Activated naive CD8-positive, alpha-beta T cell treated with anti-CD3 and anti-CD28 coated beads, Interleukin-2, amount 50 U/mL, for 24 hours (primary cell): Measurements from ENCODE around the gene ITIH3.

Experiments
- ATAC-seq: fragments of 150-1000 bp; cut with Tn5 transposase; one replicate; pipeline ENCODE4 v1.10.0; 2021
- DNase-seq: peaks from one replicate; pipeline ENCODE4 v3.0.0; 2021
- H3K27ac Mint-ChIP-seq: one replicate; pipeline ENCODE4 v1.8.0; 2021; ENCODE audit warnings: mild to moderate bottlenecking, mixed read lengths
- H3K27me3 Mint-ChIP-seq: one replicate; pipeline ENCODE4 v1.8.0; 2021; ENCODE audit warnings: mixed read lengths
- H3K36me3 Mint-ChIP-seq: one replicate; pipeline ENCODE4 v1.8.0; 2021; ENCODE audit warnings: low read depth, mixed read lengths
- H3K4me1 Mint-ChIP-seq: one replicate; pipeline ENCODE4 v1.8.0; 2021; ENCODE audit warnings: mixed read lengths
- H3K4me3 Mint-ChIP-seq: one replicate; pipeline ENCODE4 v1.8.0; 2021; ENCODE audit warnings: mild to moderate bottlenecking, moderate library complexity, mixed read lengths
- H3K9me3 Mint-ChIP-seq: one replicate; pipeline ENCODE4 v1.8.0; 2021; ENCODE audit warnings: mixed read lengths

Gene ITIH3

DNA sequence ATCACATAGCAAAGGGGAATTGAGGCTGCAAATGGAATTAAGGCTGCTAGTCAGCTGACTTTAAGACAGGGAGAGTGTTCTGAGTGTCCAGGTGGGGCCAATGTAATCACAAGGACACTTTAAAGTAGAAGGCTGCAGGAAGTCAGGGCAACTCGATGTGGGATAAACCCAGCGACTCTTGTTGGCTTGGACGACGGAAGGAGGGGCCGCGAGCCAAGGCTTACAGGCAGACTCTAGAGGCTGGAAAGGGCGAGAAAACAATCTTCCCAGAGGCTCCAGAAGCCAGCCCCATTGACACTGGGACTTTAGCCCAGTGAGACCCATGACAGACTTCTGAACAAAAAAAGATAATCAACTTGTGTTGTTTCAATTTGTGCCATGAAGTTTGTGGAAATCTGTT, 53.1 kb downstream of the ITIH3 start:
- DNase-seq (no peak), ATAC-seq (no peak)
- peaks cover 1% of the 10 kb centered on the region for H3K36me3 Mint-ChIP-seq
- H3K27ac Mint-ChIP-seq = no peak overlapping the region
- no peaks in the 10 kb centered on the region for H3K27me3 Mint-ChIP-seq
- no peaks in the 10 kb centered on the region for H3K9me3 Mint-ChIP-seq
- H3K4me3 Mint-ChIP-seq = no peak overlapping the region
- H3K4me1 Mint-ChIP-seq = no peaks in the 10 kb centered on the region

DNA sequence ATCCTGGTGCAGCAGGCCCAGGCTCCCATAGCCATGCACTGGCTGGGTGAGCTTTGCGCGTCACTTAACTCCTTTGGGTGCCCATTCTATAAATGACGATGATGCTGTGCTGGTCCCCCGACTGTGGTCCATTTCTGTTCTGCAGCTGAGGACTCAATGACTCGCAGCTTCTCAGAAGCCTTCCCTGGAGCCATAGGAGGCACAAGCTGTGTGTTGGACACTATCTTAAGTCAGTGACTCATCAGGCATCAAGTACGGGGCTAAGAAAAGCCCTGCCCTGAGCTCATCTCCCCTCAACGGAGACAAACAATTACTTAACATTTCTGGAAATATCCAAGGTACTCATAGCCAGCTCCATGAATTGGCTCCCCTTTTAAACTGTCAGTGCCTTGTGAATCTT, 54.0 kb downstream of the ITIH3 start:
- H3K36me3 Mint-ChIP-seq = peaks cover 1% of the 10 kb centered on the region
- H3K27me3 Mint-ChIP-seq = no peaks in the 10 kb centered on the region
- ATAC-seq = no peak
- no peak overlapping the region for H3K4me3 Mint-ChIP-seq
- no peak for DNase-seq
- H3K4me1 Mint-ChIP-seq = no peaks in the 10 kb centered on the region
- H3K9me3 Mint-ChIP-seq = no peaks in the 10 kb centered on the region
- H3K27ac Mint-ChIP-seq = no peak overlapping the region

DNA sequence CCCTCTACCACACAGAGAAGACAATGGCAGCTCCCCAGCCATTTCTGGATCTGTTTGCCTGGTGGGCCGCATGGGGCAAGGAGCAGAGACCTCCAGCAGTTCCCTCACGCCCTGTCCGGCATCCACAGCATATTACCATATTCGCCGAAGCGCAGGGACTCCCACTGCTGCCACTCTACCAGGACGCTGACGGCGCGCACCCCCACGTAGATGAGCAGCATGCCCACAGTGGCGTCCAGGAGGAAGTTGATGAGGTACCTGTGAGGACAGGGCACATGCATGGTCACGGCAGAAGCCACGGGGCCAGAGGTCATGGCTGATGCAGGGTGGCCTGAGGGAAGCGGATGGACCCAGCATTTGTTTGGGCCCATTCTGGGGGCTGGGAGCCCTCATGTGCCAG, 55.1 kb downstream of the ITIH3 start:
- no peaks in the 10 kb centered on the region for H3K9me3 Mint-ChIP-seq
- no peak for DNase-seq
- no peaks in the 10 kb centered on the region for H3K4me1 Mint-ChIP-seq
- H3K27me3 Mint-ChIP-seq = no peaks in the 10 kb centered on the region
- ATAC-seq = no peak
- H3K36me3 Mint-ChIP-seq = no peaks in the 10 kb centered on the region
- H3K27ac Mint-ChIP-seq = no peak overlapping the region
- H3K4me3 Mint-ChIP-seq = no peak overlapping the region

DNA sequence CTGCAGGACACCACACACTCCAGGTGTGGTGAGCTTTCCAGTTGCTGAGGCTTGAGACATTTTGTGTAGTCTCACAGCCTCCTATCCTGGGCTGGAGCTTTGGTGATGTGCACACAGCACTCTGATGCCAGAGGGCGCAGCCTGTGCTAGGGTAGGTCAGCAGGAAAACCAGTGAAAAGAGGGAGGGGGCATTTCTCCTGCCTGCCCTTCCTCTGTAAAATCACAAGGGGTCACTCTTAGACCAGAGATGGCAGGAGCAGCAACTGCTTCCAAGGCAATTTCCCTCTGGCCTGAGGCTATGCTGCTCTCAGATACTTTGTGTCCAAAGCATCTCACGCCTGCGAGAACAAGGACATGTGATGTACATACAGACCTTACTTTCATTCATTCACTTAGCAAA, 56.8 kb downstream of the ITIH3 start:
- peak; percentile 61 for ATAC-seq
- Mint-ChIP-seq H3K36me3 (no peaks in the 10 kb centered on the region), H3K4me1 (no peaks in the 10 kb centered on the region), H3K27me3 (no peaks in the 10 kb centered on the region), H3K4me3 (no peak overlapping the region), H3K27ac (no peak overlapping the region), H3K9me3 (no peaks in the 10 kb centered on the region)
- no peak for DNase-seq

DNA sequence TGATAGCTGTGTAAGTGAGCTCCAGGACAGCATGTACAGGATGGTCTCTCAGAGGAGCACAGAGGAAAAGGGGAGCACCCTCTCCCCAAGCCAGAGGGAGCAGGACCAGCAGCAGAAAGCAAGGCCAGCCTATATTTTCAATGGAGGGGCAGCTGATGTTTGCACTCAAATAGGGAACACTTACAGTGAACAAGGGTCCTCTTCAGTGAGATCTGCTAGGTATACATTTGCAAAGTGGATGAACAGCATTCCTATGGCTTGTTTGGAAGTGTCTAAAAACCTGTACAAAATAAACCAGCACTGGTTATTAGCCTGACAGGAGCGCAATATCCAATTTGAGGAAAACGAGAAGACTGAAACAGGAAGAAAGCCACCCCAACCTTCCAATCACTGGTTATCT, 57.8 kb downstream of the ITIH3 start:
- Mint-ChIP-seq H3K27me3 (no peaks in the 10 kb centered on the region), H3K27ac (no peak overlapping the region), H3K9me3 (no peaks in the 10 kb centered on the region), H3K4me1 (no peaks in the 10 kb centered on the region), H3K36me3 (no peaks in the 10 kb centered on the region), H3K4me3 (no peak overlapping the region)
- DNase-seq (no peak), ATAC-seq (no peak)

DNA sequence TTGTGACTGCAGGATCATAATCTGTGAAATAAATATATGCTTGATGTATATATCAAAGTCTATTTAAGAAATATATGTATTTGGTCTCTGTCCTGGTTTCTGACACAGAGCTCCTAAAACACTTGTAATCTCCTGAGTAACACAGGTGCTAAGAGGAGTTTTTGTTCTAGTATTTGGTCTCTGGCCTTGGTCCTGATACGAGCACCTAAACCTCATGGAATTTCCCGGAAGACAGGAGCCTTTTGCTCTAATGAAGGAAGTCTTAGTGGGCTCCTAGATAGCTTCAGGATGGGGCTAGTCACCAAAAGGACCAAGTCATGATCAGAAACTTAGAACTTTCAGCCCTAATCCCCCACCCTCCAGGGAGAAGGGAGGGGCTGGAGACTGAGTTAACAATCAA, 59.4 kb downstream of the ITIH3 start:
- H3K36me3 Mint-ChIP-seq = no peaks in the 10 kb centered on the region
- no peak for DNase-seq
- H3K27ac Mint-ChIP-seq = no peak overlapping the region
- no peak overlapping the region for H3K4me3 Mint-ChIP-seq
- ATAC-seq = no peak
- no peaks in the 10 kb centered on the region for H3K4me1 Mint-ChIP-seq
- H3K27me3 Mint-ChIP-seq = no peaks in the 10 kb centered on the region
- H3K9me3 Mint-ChIP-seq = no peaks in the 10 kb centered on the region

DNA sequence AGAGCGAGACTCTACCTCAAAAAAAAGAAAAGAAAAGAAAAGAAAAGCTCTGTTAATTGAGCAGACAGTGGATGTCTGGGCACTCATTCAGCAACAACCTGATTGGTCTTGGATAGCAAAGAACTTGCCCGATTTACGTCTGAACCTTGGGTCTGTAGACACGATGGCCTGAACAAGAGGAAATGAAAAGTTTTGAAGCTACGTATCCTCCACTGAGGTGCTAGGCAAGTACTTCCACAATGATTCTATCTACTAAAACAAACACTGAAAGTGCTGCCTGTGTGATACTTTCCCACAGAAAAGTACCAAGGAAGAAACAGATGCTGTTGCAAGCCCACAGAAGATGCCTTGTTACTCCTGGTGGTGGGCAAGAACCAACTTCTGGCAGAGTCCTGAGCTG, 62.1 kb downstream of the ITIH3 start:
- no peak overlapping the region for H3K4me3 Mint-ChIP-seq
- H3K9me3 Mint-ChIP-seq = no peaks in the 10 kb centered on the region
- ATAC-seq = no peak
- H3K27ac Mint-ChIP-seq = no peak overlapping the region
- no peaks in the 10 kb centered on the region for H3K27me3 Mint-ChIP-seq
- no peaks in the 10 kb centered on the region for H3K4me1 Mint-ChIP-seq
- no peak for DNase-seq
- no peaks in the 10 kb centered on the region for H3K36me3 Mint-ChIP-seq

DNA sequence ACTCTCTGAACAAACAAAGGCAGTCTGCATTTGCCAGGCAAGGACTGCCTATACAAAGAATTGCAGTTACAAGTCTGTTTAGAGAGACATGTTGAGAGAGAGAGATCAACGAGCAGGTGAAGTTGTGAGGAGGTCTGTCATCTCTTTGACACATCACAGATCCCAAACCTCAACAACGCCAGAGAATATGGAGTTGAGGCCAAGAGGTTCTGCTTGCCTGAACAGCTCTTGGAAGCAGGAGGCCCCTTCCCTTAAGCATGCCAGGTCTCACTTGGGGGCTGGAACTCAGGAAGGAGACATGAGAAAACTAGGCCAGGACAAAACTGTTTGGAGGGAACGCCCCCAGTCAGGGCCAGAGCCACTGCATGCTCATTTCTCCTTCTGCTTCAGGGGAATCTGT, 62.5 kb downstream of the ITIH3 start:
- ATAC-seq (no peak), DNase-seq (no peak)
- Mint-ChIP-seq H3K9me3 (no peaks in the 10 kb centered on the region), H3K27ac (no peak overlapping the region), H3K4me3 (no peak overlapping the region), H3K4me1 (no peaks in the 10 kb centered on the region), H3K36me3 (no peaks in the 10 kb centered on the region), H3K27me3 (no peaks in the 10 kb centered on the region)

DNA sequence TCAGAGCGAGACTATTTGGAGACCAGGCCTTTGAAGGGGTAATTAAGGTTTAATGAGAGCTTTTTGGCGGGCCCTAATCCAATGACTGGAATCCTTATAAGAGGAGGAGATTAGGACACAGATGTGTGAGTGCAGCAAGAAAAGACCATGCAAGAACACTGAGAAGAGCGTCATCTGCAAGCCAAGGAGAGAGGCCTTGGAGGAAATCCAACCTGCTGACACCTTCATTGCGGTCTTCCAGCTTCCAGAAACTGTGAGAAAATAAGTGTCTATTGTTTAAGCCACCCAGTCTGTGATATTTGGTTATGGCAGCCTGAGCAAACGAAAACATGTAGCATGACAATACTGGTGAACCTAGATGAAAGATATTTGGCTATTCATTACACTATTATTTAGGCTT, 63.3 kb downstream of the ITIH3 start:
- DNase-seq (no peak), ATAC-seq (no peak)
- no peaks in the 10 kb centered on the region for H3K27me3 Mint-ChIP-seq
- no peak overlapping the region for H3K4me3 Mint-ChIP-seq
- no peaks in the 10 kb centered on the region for H3K9me3 Mint-ChIP-seq
- no peak overlapping the region for H3K27ac Mint-ChIP-seq
- H3K4me1 Mint-ChIP-seq = no peaks in the 10 kb centered on the region
- peaks cover 2% of the 10 kb centered on the region for H3K36me3 Mint-ChIP-seq
